Thyroid gland (tissue), 4 donors: ENCODE results near the gene PIGW. TPM values are rescaled to one million over a fixed set of nuclear protein-coding genes. Genes with fewer than 3 reads are reported as not detected.

Experiments used
- DNase-seq, 2 donors: peaks; one replicate each; pipeline ENCODE4 v3.0.0-alpha.2; 2019
- H3K27ac ChIP-seq, 3 donors: fragments of 200-600 bp; sonication (generic); 1 replicate in 2 of 3; 2 replicates in 1 of 3; pipeline ENCODE4 v1.5.1; 2016 to 2019; ENCODE audit warnings: mild to moderate bottlenecking in 1 of 3, moderate library complexity in 1 of 3
- H3K27me3 ChIP-seq: fragments of 200-600 bp; sonication (generic); one replicate; pipeline ENCODE4 v1.5.1; 2019
- H3K36me3 ChIP-seq, 2 donors: fragments of 200-600 bp; sonication (generic); one replicate each; pipeline ENCODE4 v1.5.1; 2016 to 2019
- H3K4me1 ChIP-seq, 2 donors: fragments of 200-600 bp; sonication (generic); one replicate each; pipeline ENCODE4 v1.5.1; 2017 to 2019
- H3K4me3 ChIP-seq, 3 donors: fragments of 200-600 bp; sonication (generic); replicated peaks in 1 of 3; 1 replicate in 2 of 3; 2 replicates in 1 of 3; pipeline ENCODE4 v1.5.1; 2016; ENCODE audit warnings: mild to moderate bottlenecking in 1 of 3
- H3K9me3 ChIP-seq: fragments of 200-600 bp; sonication (generic); one replicate; pipeline ENCODE4 v1.5.1; 2017
- POLR2A ChIP-seq, 2 donors: fragments of 450-650 bp; IDR thresholded peaks; one replicate each; pipeline ENCODE4 v1.6.1; 2017; ENCODE audit warnings: antibody characterized with exemption in 2 of 2, mild to moderate bottlenecking in 2 of 2, moderate library complexity in 1 of 2
- WGBS, 2 donors: methylation state at CpG; one replicate each; pipeline ENCODE4 v1.1.5; 2017; 5-methylcytosine and 5-hydroxymethylcytosine counted together
- intact Hi-C: fragments of 100-400 bp; cut with DNase I; formaldehyde crosslinking; loops from one replicate; pipeline ENCODE4 v1.15.1; 2023
- total RNA-seq, 4 donors: library from RNA; depleted of rRNA; stranded (reverse); fragments of >200 nt; gene quantifications; one replicate each; pipeline ENCODE4 v1.2.3, GENCODE V29; 2016
- TF ChIP-seq, protein P1 (sequence below), 6 experiments: fragments of 200-600 bp in 3 of 6; fragments of 450-650 bp in 3 of 6; sonication (generic) in 3 of 6; IDR thresholded peaks; one replicate each; pipeline ENCODE4 v1.5.1; 2016 to 2019; ENCODE audit warnings: antibody characterized with exemption in 6 of 6, mild to moderate bottlenecking in 2 of 6, inconsistent platforms in 1 of 6, moderate library complexity in 1 of 6

Gene PIGW, protein sequence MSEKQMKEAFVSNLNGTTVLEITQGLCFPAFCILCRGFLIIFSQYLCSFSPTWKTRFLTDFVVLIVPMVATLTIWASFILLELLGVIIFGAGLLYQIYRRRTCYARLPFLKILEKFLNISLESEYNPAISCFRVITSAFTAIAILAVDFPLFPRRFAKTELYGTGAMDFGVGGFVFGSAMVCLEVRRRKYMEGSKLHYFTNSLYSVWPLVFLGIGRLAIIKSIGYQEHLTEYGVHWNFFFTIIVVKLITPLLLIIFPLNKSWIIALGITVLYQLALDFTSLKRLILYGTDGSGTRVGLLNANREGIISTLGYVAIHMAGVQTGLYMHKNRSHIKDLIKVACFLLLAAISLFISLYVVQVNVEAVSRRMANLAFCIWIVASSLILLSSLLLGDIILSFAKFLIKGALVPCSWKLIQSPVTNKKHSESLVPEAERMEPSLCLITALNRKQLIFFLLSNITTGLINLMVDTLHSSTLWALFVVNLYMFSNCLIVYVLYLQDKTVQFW
- total RNA-seq = 10 to 100 TPM in 1 of 4 donors, 1 to 10 TPM in 3; 6.1 to 12.5 (median 7.1) TPM

DNA sequence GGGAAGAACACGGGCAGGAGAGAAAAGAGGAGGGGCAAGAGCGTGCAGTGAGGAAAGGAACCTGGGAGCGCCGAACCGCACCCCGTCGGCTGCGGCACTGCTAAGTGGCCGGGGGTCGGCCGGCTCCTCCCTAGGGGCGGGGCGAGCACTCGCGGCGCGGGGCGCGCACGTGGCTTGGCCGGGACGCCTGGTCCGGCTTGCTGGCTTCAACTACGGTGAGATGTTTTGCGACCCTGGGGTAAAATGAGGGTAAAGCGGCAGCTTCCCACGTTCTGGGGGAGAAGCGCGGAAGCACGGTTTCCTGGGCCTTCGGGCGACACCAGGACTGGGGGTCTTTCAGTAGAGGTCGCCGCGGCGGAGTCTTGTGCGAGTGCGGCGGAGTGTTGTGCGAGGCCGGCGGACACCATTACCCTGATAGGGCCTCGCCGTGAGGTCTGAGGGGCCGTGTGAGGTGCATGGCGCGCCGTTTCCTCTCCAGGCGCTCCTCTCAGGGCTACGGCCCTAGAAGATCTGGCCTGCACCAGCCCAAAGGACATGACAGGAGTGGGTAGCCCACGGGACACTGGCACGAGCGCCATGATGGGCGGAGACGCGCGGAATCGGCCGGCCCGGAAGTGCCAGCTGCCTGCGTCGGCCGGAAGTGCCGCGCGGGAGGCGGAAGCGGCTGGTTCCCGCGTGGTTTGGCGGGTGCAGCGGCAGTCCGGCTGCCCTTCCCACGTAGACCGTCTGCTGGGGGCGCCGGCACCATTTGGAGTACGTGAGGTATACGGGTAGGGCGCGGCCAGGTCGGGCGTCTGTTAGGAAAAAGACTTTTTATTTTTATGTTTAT lies at the start of gene PIGW, which contains the start of gene MYO19:
Gene PIGW (plus strand): TSS at position 148 of the 829 bp plus-strand sequence. CDS start 2,115 bp downstream, outside the sequence.
Gene MYO19 (minus strand): TSS at position 29 of the 829 bp plus-strand sequence. CDS start 2,330 bp downstream, outside the sequence.
- no peaks in the 10 kb centered on the region for H3K9me3 ChIP-seq
- 0 to 1% methylated on average over 20 to 23 of the region's 83 CpGs for WGBS, 2 donors
- H3K4me3 ChIP-seq = peak within 1 kb of the TSS; percentile 75 to 100 (median 79)
- H3K27me3 ChIP-seq = no peaks in the 10 kb centered on the region
- H3K27ac ChIP-seq = peak within 1 kb of the TSS; percentile 61 to 87 (median 85)
- peak; percentile 85 for DNase-seq
- H3K4me1 ChIP-seq = peaks cover 5 to 10% of the 10 kb centered on the region in 2 donors
- peaks cover 0 to 12% of the 10 kb centered on the region in 2 donors for H3K36me3 ChIP-seq
- intact Hi-C loops = no loop called here
- peak; percentile 65 to 81 for TF ChIP-seq POLR2A (IDR thresholded peaks at IDR 0.05)
- TF ChIP-seq, protein P1, sequence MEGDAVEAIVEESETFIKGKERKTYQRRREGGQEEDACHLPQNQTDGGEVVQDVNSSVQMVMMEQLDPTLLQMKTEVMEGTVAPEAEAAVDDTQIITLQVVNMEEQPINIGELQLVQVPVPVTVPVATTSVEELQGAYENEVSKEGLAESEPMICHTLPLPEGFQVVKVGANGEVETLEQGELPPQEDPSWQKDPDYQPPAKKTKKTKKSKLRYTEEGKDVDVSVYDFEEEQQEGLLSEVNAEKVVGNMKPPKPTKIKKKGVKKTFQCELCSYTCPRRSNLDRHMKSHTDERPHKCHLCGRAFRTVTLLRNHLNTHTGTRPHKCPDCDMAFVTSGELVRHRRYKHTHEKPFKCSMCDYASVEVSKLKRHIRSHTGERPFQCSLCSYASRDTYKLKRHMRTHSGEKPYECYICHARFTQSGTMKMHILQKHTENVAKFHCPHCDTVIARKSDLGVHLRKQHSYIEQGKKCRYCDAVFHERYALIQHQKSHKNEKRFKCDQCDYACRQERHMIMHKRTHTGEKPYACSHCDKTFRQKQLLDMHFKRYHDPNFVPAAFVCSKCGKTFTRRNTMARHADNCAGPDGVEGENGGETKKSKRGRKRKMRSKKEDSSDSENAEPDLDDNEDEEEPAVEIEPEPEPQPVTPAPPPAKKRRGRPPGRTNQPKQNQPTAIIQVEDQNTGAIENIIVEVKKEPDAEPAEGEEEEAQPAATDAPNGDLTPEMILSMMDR (IDR thresholded peaks at IDR 0.05) = peak in 1 of 6 experiments; percentile 30

DNA sequence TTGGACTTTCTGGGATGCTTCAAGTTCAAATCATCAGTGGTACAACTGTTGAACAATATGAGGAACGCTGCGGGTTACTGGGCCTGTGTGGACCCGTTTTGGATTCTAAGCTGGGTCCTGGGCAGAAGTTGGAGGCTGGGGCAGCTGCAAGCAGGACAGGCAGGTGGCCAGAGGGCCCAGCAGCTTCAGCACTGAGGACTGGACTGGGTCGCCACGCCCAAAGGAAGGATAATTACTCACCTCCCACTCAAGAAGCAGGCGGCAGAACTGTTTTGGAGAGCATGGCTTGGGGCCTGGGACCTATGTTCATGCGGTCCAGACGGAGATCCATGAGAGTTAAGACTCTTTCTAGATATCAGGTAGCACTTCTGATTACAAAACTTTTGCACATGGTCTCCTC lies 49.8 kb upstream of the PIGW start:
- H3K4me3 ChIP-seq = no peak overlapping the region
- TF ChIP-seq, protein P1 (IDR thresholded peaks at IDR 0.05) = no peak
- TF ChIP-seq POLR2A (IDR thresholded peaks at IDR 0.05) = no peak
- no peak overlapping the region for H3K27ac ChIP-seq
- 87 to 92% methylated on average over 8 of the region's 8 CpGs for WGBS, 2 donors
- no peaks in the 10 kb centered on the region for H3K27me3 ChIP-seq
- peaks cover 25 to 30% of the 10 kb centered on the region in 2 donors for H3K4me1 ChIP-seq
- H3K9me3 ChIP-seq = no peaks in the 10 kb centered on the region
- no peaks in the 10 kb centered on the region for H3K36me3 ChIP-seq
- no peak for DNase-seq
- intact Hi-C loops = no loop called here

DNA sequence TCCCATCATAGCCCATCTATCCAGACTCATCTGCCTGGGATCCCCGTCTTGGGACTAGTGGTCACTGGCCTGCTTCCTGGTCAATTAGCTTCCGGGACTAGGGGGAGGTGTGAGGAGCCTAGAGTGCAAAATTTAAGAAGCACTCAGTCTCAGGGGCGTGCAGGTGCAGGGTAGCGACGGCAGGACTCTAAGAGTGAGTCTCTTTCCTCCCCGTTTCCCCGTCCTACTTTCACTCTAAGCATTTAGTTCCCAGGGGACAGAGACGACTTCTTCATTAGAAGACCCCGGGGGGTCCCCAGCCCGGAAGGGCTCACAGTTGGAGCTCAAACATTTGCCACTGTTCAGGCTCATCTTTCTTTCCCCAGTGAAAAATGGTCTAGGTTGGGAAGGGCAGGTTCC lies 49.0 kb upstream of the PIGW start:
- no peaks in the 10 kb centered on the region for H3K27me3 ChIP-seq
- DNase-seq = no peak
- intact Hi-C loops = no loop called here
- 26 to 37% methylated on average over 10 of the region's 10 CpGs for WGBS, 2 donors
- H3K9me3 ChIP-seq = no peaks in the 10 kb centered on the region
- H3K4me3 ChIP-seq = peak overlapping the region in 2 of 3 donors; percentile 2 to 91
- TF ChIP-seq, protein P1 (IDR thresholded peaks at IDR 0.05) = no peak
- TF ChIP-seq POLR2A (IDR thresholded peaks at IDR 0.05) = no peak
- no peaks in the 10 kb centered on the region for H3K36me3 ChIP-seq
- H3K4me1 ChIP-seq = peaks cover 25 to 30% of the 10 kb centered on the region in 2 donors
- H3K27ac ChIP-seq = no peak overlapping the region

DNA sequence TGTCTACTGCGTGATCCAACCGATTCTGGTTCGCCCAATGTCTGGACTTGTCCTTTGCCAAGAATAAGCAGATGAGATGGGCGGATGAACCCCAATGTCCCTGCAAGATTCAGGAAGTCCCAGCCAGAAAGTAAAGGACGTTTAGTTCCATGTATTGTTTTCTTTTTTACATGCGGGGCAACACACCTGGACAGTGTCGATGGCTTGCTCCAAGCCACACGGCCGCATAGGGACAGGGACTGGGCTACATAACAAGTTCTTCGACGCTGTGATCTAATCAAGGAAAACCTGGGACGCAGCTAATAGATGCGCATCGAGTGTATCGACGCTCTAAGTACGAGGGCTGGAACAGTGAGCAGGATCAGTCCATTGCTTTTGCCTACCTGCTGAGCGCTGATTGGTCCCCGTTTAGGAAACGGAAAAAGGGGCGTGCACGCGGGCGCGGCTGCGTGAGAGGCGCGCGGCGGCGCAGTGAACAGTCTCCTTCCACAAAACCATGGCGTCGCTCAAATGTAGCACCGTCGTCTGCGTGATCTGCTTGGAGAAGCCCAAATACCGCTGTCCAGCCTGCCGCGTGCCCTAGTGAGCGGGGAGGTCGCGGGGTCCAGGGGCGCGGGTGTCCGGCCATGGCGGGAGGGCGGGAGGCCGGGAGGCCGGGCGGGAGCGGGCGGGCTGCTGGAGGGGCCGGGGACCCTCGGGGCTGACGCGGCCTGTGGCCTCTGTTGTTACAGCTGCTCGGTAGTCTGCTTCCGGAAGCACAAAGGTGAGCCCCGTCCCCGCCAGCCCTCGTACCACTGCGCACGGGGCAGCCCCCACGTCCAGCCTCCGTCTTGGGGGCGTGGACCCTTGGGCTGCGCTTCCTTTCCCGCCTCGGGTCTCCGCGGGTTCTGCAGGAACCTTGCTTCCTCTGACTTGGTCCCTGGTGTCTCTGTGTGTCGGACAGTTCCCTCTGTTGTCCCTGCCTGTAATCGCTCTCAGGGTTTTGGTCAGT lies 48.3 kb upstream of the PIGW start, which contains the start of gene ZNHIT3:
Gene ZNHIT3 (plus strand): TSS at position 478 of the 991 bp plus-strand sequence. CDS start 19 bp downstream, at position 497.
- DNase-seq = peak; percentile 91 to 92
- Histone ChIP-seq H3K4me1 (peaks cover 25 to 30% of the 10 kb centered on the region in 2 donors), H3K36me3 (no peaks in the 10 kb centered on the region), H3K27ac (peak within 1 kb of the TSS in 2 of 3 donors; percentile 72 to 82), H3K4me3 (peak within 1 kb of the TSS; percentile 34 to 91 (median 62)), H3K9me3 (no peaks in the 10 kb centered on the region), H3K27me3 (no peaks in the 10 kb centered on the region)
- TF ChIP-seq, protein P1 (IDR thresholded peaks at IDR 0.05) = no peak
- TF ChIP-seq POLR2A (IDR thresholded peaks at IDR 0.05) = peak in 1 of 2 donors; percentile 69
- WGBS, 2 donors = 0% methylated on average over 25 to 57 of the region's 73 CpGs
- intact Hi-C loops = no loop called here
